ENCODE data around the gene CPVL.

CPVL gene

DNA sequence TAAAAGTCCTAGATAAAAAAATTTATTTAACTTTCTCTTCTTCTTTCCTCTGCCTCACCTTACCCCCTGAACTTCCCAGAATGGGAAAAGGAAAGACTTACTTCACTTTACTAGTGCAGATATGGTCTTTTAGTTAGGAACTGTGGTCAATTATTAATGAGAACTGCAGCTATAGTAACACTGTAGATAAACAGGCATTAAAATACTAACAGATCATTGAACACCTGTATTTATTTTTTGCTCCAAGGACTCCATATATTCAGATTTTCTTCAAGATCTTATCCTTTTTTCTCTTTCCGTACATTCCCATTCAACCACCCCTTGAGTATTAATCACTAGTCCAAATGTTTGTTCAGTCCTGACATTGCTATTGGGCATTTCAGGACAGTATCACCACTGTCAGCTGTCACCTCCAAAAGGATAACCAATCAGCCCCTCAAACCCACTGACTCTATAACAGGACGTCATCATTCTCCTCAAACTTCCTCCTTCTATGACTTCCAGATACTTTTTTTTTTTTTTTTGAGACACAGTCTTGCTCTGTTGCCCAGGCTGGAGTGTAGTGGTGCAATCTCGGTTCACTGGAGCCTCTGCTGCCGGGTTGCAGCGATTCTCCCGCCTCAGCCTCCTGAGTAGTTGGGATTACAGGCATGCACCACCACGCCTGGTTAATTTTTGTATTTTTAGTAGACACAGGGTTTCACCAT, 4.2 kb downstream of the CPVL start:
- no peaks in the 10 kb centered on the region for H3K4me1 Mint-ChIP-seq (ENCODE audit: low read depth)
- H3K27me3 Mint-ChIP-seq (ENCODE audit: low read depth), result peaks cover 28% of the 10 kb centered on the region
- H3K27ac Mint-ChIP-seq, result no peak overlapping the region
- no peaks in the 10 kb centered on the region for H3K36me3 Mint-ChIP-seq (ENCODE audit: low read depth)
- H3K9me3 Mint-ChIP-seq, result no peaks in the 10 kb centered on the region
- no peak overlapping the region for H3K4me3 Mint-ChIP-seq

DNA sequence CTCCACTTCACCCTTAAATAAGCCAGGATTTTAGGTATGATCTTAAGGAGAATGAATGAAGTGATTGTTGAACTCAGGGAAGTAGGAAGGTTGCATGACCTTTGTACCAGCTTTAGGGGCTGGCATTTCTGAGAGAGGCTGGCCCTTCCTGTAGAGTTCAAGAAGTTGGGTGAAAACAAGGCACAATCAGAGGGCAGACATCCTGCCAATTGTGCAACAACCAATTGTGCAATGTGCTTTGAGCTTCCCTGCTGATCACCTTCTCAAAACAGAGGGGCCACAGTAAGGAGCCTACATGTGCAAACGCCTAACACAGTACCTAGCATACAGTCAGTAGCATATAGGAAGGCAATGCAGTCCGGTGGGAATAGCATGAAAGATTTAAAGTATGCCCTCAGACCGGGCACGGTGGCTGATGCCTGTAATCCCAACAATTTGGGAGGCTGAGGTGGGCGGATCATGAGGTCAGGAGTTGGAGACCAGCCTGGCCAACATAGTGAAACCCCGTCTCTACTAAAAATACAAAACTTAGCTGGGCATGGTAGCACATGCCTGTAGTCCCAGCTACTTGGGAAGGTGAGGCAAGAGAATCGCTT, 5.4 kb downstream of the CPVL start:
- H3K4me3 Mint-ChIP-seq, result no peak overlapping the region
- H3K27me3 Mint-ChIP-seq (ENCODE audit: low read depth), result peaks cover 18% of the 10 kb centered on the region
- no peaks in the 10 kb centered on the region for H3K4me1 Mint-ChIP-seq (ENCODE audit: low read depth)
- H3K36me3 Mint-ChIP-seq (ENCODE audit: low read depth), result no peaks in the 10 kb centered on the region
- H3K27ac Mint-ChIP-seq, result no peak overlapping the region
- no peaks in the 10 kb centered on the region for H3K9me3 Mint-ChIP-seq

DNA sequence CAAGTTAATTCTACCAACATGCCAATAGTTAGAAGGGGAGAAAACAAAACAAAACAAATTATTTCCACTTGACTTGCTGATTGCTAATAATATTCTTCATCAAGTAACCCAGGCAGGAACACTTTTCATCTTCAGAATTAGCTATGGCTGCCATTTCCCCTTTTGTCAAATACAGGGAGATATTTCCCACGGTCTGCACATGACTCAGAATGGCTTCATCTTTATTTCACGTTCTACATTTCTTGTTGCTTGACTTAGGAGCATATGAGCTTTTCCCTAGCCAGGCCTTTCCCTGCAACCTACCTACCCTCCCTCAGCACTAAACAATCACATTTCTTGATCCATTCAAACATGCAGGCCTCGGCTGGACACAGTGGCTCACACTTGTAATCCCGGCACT, 6.5 kb downstream of the CPVL start:
- H3K4me1 Mint-ChIP-seq (ENCODE audit: low read depth), result no peaks in the 10 kb centered on the region
- no peak overlapping the region for H3K4me3 Mint-ChIP-seq
- H3K27me3 Mint-ChIP-seq (ENCODE audit: low read depth), result peaks cover 8% of the 10 kb centered on the region
- no peaks in the 10 kb centered on the region for H3K36me3 Mint-ChIP-seq (ENCODE audit: low read depth)
- no peaks in the 10 kb centered on the region for H3K9me3 Mint-ChIP-seq
- H3K27ac Mint-ChIP-seq, result no peak overlapping the region

DNA sequence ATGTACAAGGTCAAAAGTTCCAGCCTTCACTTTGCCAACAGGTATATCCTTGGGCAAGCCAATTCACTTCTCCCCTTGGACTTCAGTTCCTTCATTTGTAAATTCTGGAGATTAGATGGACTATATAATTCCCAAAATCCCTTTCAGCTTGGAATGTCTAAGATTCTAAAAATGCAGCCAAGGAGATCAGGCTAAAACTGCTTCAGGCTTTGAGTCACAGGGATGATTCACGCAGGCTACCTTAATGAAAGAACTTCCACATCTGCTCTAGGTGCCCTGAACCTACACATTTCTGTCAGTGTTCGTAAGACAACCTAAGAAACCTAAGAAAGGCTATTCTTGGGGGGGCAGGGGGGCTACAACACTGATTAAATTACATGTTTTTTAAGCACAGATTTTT, 7.1 kb downstream of the CPVL start:
- Mint-ChIP-seq H3K9me3 (no peaks in the 10 kb centered on the region), H3K27me3 (ENCODE audit: low read depth) (peaks cover 7% of the 10 kb centered on the region)

DNA sequence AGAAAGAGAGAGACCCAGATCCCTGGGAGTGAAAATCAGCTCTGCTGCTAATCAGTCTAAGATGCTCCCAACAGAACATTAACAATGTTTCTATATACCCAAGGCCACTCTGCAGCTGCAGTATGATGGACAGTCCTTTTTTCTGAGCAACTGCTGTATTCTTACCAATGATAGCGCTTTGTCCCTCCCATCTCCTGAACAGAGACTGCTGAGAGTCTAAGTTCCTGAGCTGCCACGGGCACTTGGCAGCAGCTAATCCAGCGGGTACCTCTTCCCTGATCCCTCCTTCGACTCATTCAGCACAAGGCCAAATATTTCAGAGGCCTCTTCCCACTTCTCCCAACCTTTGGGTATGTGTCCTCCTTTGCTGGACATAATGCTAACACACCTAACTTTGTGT, 7.7 kb downstream of the CPVL start:
- Mint-ChIP-seq H3K27me3 (ENCODE audit: low read depth) (peaks cover 4% of the 10 kb centered on the region), H3K4me3 (no peak overlapping the region), H3K4me1 (ENCODE audit: low read depth) (no peaks in the 10 kb centered on the region), H3K27ac (no peak overlapping the region), H3K36me3 (ENCODE audit: low read depth) (no peaks in the 10 kb centered on the region), H3K9me3 (no peaks in the 10 kb centered on the region)

More for the DNA sequence above, 7.1 kb downstream of the CPVL start:
- Mint-ChIP-seq H3K27ac (no peak overlapping the region), H3K36me3 (ENCODE audit: low read depth) (no peaks in the 10 kb centered on the region), H3K4me1 (ENCODE audit: low read depth) (no peaks in the 10 kb centered on the region), H3K4me3 (no peak overlapping the region)

DNA sequence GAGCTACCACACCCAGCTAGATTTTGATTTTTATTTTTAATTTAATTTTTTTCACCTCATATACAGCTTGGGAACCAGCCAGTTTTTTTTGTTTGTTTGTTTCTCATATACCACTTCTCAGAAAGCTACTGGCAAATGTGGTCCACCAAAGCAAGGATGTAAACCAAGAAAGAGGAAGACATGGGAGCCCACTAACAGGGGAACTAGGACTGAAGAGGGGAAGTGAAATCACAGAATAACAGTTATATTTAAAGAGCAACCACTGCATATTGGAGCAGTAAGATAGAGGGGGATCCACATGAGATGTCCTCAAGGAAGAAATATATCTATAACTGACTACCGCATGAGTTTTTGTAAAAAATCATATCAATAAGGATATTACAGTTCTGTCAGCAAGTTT, 10.5 kb downstream of the CPVL start:
- Mint-ChIP-seq H3K9me3 (no peaks in the 10 kb centered on the region), H3K36me3 (ENCODE audit: low read depth) (no peaks in the 10 kb centered on the region), H3K4me1 (ENCODE audit: low read depth) (no peaks in the 10 kb centered on the region), H3K27ac (no peak overlapping the region), H3K27me3 (ENCODE audit: low read depth) (no peaks in the 10 kb centered on the region), H3K4me3 (no peak overlapping the region)

DNA sequence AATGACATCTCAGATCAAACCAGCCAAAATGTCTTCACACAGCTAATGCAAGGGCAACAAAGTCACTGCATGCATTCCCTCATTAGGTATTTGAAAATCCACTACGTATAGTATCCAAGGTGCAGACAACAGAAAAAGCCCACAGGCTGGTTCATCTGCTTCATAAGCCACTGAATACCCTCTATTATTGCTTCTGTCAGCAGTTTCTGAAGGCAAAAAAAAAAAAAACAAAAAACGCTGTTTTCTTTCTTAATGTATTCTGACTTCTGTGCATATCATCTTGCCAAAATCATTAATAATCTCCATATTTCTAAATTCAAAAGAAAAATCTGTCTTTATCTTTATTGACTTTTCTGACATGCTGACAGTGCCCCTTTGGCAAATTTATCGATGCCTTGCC, 13.4 kb downstream of the CPVL start:
- no peak overlapping the region for H3K27ac Mint-ChIP-seq
- no peaks in the 10 kb centered on the region for H3K4me1 Mint-ChIP-seq (ENCODE audit: low read depth)
- no peaks in the 10 kb centered on the region for H3K9me3 Mint-ChIP-seq
- H3K36me3 Mint-ChIP-seq (ENCODE audit: low read depth), result no peaks in the 10 kb centered on the region
- no peaks in the 10 kb centered on the region for H3K27me3 Mint-ChIP-seq (ENCODE audit: low read depth)
- H3K4me3 Mint-ChIP-seq, result no peak overlapping the region

DNA sequence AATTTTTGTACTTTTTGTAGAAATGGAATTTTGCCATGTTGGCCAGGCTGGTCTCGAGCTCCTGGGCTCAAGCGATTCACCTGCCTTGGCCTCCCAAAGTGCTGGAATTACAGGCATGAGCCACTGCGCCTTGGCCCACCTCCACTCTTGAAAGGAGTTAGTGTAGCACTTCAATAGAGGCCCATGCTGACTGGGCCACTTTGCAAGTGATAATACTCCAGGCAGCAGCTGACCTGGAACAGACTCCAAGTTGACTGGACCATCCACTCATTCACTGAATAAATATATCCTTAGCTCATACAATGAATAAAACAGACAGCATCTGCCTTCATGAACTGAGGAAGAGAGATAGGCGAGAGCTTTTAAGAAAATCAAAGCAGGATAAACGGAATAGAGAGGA, 14.7 kb downstream of the CPVL start:
- Mint-ChIP-seq H3K9me3 (no peaks in the 10 kb centered on the region), H3K4me1 (ENCODE audit: low read depth) (no peaks in the 10 kb centered on the region), H3K27me3 (ENCODE audit: low read depth) (peaks cover 3% of the 10 kb centered on the region), H3K4me3 (no peak overlapping the region), H3K27ac (no peak overlapping the region), H3K36me3 (ENCODE audit: low read depth) (no peaks in the 10 kb centered on the region)

DNA sequence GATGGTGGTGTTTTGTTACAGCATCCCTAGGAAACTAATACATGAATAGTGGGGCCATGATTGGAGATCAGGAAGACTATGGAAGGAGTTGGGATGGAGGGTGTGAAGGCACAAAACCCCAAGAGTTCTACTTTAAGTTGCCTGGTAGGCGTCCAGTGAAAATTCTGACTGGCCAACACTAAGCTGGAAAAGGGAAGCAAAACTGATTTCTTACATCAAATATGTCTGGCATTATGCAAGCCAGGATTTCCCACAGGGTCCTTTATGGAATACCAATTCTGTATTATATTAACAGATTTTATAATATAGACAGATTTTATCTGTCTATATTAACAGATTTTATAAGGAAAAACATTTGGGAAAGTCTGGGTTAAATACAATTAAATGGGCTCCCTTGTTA, 16.2 kb downstream of the CPVL start:
- Mint-ChIP-seq H3K9me3 (no peaks in the 10 kb centered on the region), H3K4me3 (no peak overlapping the region), H3K36me3 (ENCODE audit: low read depth) (no peaks in the 10 kb centered on the region), H3K27ac (no peak overlapping the region), H3K4me1 (ENCODE audit: low read depth) (no peaks in the 10 kb centered on the region), H3K27me3 (ENCODE audit: low read depth) (peaks cover 3% of the 10 kb centered on the region)

DNA sequence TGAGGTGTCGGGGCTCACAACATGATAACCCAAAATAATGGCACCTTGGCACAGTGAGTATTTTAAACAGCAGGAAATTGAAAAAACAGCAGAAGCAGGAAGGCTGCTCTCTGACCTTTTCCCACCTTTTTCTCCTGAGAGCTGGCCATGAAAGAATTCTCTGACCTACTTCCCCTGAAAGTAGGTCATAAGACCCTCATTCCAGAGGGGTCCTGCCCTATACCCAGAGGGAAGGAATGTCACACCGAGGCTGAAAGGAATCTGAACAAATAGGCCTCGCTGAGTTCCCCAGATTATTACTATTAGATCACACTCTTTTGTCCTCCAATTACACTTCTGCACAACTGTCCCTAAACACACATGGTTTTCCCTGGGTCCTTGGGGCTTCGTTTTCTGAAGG, 18.8 kb downstream of the CPVL start:
- Mint-ChIP-seq H3K36me3 (ENCODE audit: low read depth) (no peaks in the 10 kb centered on the region), H3K4me3 (no peak overlapping the region), H3K27me3 (ENCODE audit: low read depth) (peaks cover 3% of the 10 kb centered on the region), H3K9me3 (no peaks in the 10 kb centered on the region), H3K4me1 (ENCODE audit: low read depth) (no peaks in the 10 kb centered on the region), H3K27ac (no peak overlapping the region)

DNA sequence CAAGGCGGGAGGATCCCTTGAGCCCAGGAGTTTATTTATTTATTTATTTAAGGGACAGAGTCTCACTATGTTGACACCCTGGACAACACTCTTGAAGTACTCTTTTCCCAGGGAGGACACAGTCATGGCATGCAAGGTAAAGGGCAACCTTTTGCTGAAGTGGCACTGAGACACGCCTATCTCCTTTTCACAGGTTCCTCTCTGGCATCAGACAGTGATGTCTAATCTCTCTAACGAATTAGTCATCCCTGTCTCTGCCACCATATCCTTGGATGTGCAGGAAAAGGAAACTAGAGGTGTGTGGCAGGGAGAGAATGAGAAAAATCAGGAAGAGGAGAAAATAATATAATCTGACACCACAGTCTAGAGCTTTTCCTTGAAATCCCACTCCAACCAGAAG, 19.5 kb downstream of the CPVL start:
- H3K4me3 Mint-ChIP-seq, result no peak overlapping the region
- no peaks in the 10 kb centered on the region for H3K4me1 Mint-ChIP-seq (ENCODE audit: low read depth)
- no peaks in the 10 kb centered on the region for H3K36me3 Mint-ChIP-seq (ENCODE audit: low read depth)
- H3K9me3 Mint-ChIP-seq, result no peaks in the 10 kb centered on the region
- no peak overlapping the region for H3K27ac Mint-ChIP-seq
- H3K27me3 Mint-ChIP-seq (ENCODE audit: low read depth), result peaks cover 3% of the 10 kb centered on the region

DNA sequence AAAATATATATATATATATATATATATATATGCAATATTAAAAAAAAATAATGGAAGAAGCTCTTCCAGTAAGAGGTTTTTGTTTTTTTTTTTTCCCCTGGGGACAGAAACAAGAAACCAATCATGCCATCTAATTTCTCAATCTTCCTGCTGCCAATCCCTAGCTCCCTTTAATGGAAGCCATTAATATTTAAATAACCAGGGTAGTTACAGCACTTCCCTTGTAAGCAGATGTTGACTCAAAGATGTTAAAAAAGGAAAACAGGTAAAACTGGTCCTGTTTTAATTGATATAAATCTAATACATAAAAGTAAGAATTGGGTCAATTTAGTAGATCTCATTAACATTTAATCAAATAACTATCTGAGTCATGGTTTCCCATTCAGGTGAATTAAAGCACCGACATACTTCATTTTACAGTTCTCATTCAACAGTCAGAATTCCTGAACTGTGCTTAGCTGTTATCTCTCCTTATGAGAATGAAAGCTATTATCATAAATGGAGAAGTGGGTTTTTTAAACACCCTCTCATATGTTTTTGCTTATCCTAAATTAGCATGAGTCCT, 22.6 kb downstream of the CPVL start:
- peaks cover 6% of the 10 kb centered on the region for H3K27me3 Mint-ChIP-seq (ENCODE audit: low read depth)
- H3K4me1 Mint-ChIP-seq (ENCODE audit: low read depth), result no peaks in the 10 kb centered on the region
- H3K36me3 Mint-ChIP-seq (ENCODE audit: low read depth), result no peaks in the 10 kb centered on the region
- no peak overlapping the region for H3K27ac Mint-ChIP-seq
- H3K4me3 Mint-ChIP-seq, result no peak overlapping the region
- no peaks in the 10 kb centered on the region for H3K9me3 Mint-ChIP-seq

DNA sequence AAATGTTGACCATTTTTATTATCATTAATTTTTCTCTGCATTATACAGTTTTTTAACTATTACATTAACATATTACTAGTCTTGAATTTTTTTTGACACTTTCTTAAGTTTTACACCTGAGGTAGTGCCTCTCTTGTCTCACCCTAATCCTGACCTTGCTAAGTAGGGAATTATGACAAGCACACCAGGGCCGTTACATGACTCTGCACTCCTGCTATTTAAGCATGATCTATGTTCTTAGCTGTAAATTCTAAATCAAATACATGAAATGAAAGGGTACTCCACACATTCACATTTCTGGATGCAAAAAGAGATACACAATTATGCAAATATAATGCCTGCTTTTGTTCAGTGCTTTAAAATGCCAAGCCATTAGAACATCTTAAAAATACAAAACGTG, 23.6 kb downstream of the CPVL start:
- H3K9me3 Mint-ChIP-seq, result no peaks in the 10 kb centered on the region
- H3K4me3 Mint-ChIP-seq, result no peak overlapping the region

DNA sequence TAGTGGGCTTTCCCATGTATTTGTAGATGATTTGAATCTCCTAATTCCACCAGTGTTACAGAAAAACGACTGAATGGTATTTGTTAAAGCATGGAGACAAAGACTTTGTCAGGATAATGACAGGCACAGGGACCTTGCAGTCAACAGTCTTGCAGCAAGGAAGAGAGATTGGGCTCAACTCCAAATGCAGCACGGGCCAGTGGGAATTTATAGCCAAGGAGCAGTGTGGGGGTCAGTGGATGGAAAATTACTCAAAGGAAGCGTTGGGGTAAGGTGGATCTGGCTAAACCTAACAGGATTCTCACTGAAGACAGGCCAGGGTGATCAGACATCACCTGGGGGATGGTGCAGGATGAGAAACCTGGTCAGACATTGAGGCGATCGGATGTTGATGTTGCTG, 24.3 kb downstream of the CPVL start:
- peaks cover 10% of the 10 kb centered on the region for H3K27me3 Mint-ChIP-seq (ENCODE audit: low read depth)
- no peak overlapping the region for H3K27ac Mint-ChIP-seq
- no peaks in the 10 kb centered on the region for H3K9me3 Mint-ChIP-seq
- H3K36me3 Mint-ChIP-seq (ENCODE audit: low read depth), result no peaks in the 10 kb centered on the region
- H3K4me3 Mint-ChIP-seq, result no peak overlapping the region
- no peaks in the 10 kb centered on the region for H3K4me1 Mint-ChIP-seq (ENCODE audit: low read depth)

More for the DNA sequence above, 23.6 kb downstream of the CPVL start:
- peaks cover 10% of the 10 kb centered on the region for H3K27me3 Mint-ChIP-seq (ENCODE audit: low read depth)
- H3K4me1 Mint-ChIP-seq (ENCODE audit: low read depth), result no peaks in the 10 kb centered on the region
- H3K36me3 Mint-ChIP-seq (ENCODE audit: low read depth), result no peaks in the 10 kb centered on the region
- no peak overlapping the region for H3K27ac Mint-ChIP-seq

DNA sequence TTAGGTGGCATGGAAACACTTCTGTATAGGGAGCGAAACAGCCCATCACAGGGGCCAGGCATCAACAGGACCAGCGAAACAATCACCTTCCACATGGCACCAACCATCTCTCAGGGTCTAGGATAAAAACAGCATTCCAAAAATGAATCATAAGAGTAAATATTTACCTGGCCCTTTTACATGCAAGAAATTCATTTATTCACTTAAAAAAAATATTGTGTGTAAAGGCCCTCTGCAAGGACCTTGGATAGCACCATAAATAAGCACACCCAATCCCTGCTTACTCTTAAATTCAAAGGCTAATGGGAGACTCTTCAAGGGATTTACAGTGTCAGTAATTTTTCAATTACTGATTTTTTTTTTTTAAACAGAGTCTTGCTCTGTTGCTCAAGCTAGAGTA, 25.4 kb downstream of the CPVL start:
- Mint-ChIP-seq H3K9me3 (no peaks in the 10 kb centered on the region), H3K27me3 (ENCODE audit: low read depth) (peaks cover 8% of the 10 kb centered on the region), H3K27ac (no peak overlapping the region), H3K36me3 (ENCODE audit: low read depth) (no peaks in the 10 kb centered on the region), H3K4me1 (ENCODE audit: low read depth) (no peaks in the 10 kb centered on the region), H3K4me3 (no peak overlapping the region)

Measured in T-helper 1 cell treated with Interleukin-12 subunit alpha and Interleukin-12 subunit beta and Interleukin-4 antibody, amounts not matched to agents 30 μg/mL and 1 μg/mL, for 36 hours (primary cell).